AG04449 (cell line): ENCODE measurements around the gene NXNL2.

ENCODE experiments used
- CTCF ChIA-PET: fragments of 350-600 bp; formaldehyde crosslinking; extraction: SDS; loops from one replicate; lab custom pipeline; 2021; ENCODE audit warnings: antibody characterized with exemption; lab: Yijun Ruan, JAX
- POLR2A ChIA-PET: fragments of 400-600, 350-600 bp; formaldehyde crosslinking; extraction: SDS; loops from one replicate; lab custom pipeline; 2020; ENCODE audit warnings: antibody characterized with exemption, inconsistent platforms; lab: Yijun Ruan, JAX
- DNase-seq: peaks from one replicate; pipeline ENCODE4 v3.0.0-alpha.2; 2010; ENCODE audit warnings: low read depth, low spot score
- H3K4me3 ChIP-seq: 2 replicates; pipeline ENCODE4 v1.5.1; 2011; ENCODE audit warnings: low read depth, mild to moderate bottlenecking, control low read depth, low read length
- TF ChIP-seq, protein P1 (sequence below): IDR thresholded peaks from one replicate; pipeline ENCODE4 v1.5.1; 2011; ENCODE audit warnings: mild to moderate bottlenecking, moderate library complexity, low read length, control low read depth, inconsistent platforms; ENCODE audit not compliant: insufficient read depth; ENCODE audit errors: missing control alignments

The NXNL2 gene

GRCh38 chr9:88536023-88536324 is 996 bp downstream of the NXNL2 start:
- H3K4me3 ChIP-seq, result peak overlapping the region; percentile 71
- TF ChIP-seq, protein P1, sequence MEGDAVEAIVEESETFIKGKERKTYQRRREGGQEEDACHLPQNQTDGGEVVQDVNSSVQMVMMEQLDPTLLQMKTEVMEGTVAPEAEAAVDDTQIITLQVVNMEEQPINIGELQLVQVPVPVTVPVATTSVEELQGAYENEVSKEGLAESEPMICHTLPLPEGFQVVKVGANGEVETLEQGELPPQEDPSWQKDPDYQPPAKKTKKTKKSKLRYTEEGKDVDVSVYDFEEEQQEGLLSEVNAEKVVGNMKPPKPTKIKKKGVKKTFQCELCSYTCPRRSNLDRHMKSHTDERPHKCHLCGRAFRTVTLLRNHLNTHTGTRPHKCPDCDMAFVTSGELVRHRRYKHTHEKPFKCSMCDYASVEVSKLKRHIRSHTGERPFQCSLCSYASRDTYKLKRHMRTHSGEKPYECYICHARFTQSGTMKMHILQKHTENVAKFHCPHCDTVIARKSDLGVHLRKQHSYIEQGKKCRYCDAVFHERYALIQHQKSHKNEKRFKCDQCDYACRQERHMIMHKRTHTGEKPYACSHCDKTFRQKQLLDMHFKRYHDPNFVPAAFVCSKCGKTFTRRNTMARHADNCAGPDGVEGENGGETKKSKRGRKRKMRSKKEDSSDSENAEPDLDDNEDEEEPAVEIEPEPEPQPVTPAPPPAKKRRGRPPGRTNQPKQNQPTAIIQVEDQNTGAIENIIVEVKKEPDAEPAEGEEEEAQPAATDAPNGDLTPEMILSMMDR, result no peak
- CTCF ChIA-PET, result interaction anchor here (0.8 to 3.2 kb wide), 3 partner anchors 43 to 144 kb away, joined by 3 to 12 read pairs (median 4); no protein-coding TSS in a partner anchor
- POLR2A ChIA-PET, result interaction anchor here (1.1 kb wide), 2 partner anchors 36 to 58 kb away, joined by 3 read pairs; no protein-coding TSS in a partner anchor
- DNase-seq, result no peak

DNA sequence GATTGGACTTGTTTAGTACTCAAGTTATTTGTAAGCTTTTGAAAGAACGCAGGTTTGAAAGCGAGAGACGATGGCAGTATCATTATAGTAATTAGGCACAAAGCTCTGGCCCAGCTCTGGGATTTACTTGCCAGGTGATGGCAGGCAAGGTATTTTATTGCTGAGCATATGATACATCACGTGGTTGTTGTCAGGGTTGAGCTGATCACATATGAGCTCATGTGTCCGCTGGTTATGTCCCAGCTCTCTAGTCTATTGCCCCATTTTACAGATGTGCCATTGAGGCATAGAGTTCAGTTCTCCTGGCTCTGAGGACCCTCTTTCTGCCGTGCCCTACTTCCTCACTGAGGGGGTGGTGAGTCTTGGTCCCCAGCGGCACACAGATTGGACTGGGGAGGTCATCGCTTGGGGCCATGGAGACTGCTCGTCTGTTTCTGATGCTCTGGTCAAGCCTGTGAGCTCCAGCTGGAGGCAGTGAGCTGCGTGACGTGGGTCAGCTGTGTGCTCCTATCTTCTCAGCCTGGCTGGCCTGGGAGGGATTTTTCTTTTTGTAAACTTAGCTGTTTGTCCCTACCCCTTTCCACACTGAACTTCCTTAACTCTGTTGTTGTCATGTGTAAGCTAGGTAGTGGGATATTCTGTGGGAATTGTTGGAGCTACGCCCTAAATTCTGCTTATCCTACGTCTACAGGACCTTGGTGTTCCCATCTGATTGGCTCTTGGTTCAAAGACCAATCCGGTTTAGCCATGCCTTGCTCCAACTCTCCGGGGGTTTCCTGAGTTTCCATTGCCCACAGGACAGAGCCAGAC is 2.2 kb downstream of the NXNL2 start:
- CTCF ChIA-PET, result interaction anchor here (3.2 kb wide), 1 partner anchor 42 kb away, joined by 12 read pairs; no protein-coding TSS in a partner anchor
- H3K4me3 ChIP-seq, result peak overlapping the region; percentile 71
- no peak for DNase-seq
- TF ChIP-seq, protein P1, result no peak
- POLR2A ChIA-PET, result no interaction called here

DNA sequence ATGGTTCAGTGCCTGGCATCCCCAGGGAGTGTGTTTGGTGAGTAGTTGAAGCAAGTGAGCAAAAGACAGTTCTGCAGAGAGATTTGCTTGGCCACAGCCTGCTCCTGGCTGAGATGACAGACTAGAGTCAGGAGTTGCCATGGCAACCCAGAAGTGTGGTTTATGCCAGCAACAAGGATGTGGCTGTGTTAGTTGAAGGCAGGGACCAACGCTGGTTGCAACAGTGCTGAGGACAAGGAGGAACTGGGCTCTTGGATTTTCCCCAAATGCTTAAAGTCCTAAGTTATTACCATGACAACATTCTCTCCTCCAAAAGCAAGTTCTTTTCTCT is 2.7 kb downstream of the NXNL2 start:
- DNase-seq, result no peak
- ChIA-PET CTCF (interaction anchor here (1.4 to 3.2 kb wide), 2 partner anchors 33 to 42 kb away, joined by 3 to 12 read pairs; no protein-coding TSS in a partner anchor), POLR2A (no interaction called here)
- TF ChIP-seq, protein P1, result no peak
- H3K4me3 ChIP-seq, result peak overlapping the region; percentile 71

GRCh38 chr9:88538311-88539085 is 3.5 kb downstream of the NXNL2 start:
- ChIA-PET POLR2A (no interaction called here), CTCF (interaction anchor here (1.4 kb wide), 1 partner anchor 33 kb away, joined by 3 read pairs; no protein-coding TSS in a partner anchor)
- no peak for DNase-seq
- TF ChIP-seq, protein P1, result no peak
- no peak overlapping the region for H3K4me3 ChIP-seq

GRCh38 chr9:88539246-88539645 is 4.3 kb downstream of the NXNL2 start:
- no peak for DNase-seq
- ChIA-PET CTCF (interaction anchor here (1.0 to 1.4 kb wide), 2 partner anchors 32 to 142 kb away, joined by 3 read pairs; no protein-coding TSS in a partner anchor), POLR2A (no interaction called here)
- no peak overlapping the region for H3K4me3 ChIP-seq
- TF ChIP-seq, protein P1, result no peak

- CTCF ChIA-PET, result interaction anchor here (1.0 kb wide), 1 partner anchor 143 kb away, joined by 3 read pairs; no protein-coding TSS in a partner anchor
- DNase-seq, result no peak
- POLR2A ChIA-PET, result no interaction called here
- H3K4me3 ChIP-seq, result no peak overlapping the region
- TF ChIP-seq, protein P1, result no peak
Observed at GRCh38 chr9:88540251-88540763, 5.3 kb downstream of the NXNL2 start.
